ENCODE measurements around the gene CPB2.

GRCh38 chr13:46121033-46121432 lies 16.2 kb upstream of the CPB2 start:
- TF ChIP-seq, protein P1, sequence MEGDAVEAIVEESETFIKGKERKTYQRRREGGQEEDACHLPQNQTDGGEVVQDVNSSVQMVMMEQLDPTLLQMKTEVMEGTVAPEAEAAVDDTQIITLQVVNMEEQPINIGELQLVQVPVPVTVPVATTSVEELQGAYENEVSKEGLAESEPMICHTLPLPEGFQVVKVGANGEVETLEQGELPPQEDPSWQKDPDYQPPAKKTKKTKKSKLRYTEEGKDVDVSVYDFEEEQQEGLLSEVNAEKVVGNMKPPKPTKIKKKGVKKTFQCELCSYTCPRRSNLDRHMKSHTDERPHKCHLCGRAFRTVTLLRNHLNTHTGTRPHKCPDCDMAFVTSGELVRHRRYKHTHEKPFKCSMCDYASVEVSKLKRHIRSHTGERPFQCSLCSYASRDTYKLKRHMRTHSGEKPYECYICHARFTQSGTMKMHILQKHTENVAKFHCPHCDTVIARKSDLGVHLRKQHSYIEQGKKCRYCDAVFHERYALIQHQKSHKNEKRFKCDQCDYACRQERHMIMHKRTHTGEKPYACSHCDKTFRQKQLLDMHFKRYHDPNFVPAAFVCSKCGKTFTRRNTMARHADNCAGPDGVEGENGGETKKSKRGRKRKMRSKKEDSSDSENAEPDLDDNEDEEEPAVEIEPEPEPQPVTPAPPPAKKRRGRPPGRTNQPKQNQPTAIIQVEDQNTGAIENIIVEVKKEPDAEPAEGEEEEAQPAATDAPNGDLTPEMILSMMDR (IDR thresholded peaks at IDR 0.05), result no peak
- TF ChIP-seq POLR2A (IDR thresholded peaks at IDR 0.05) (no peak), EP300 (IDR thresholded peaks at IDR 0.05) (no peak)
